Cardiac muscle cell (in vitro differentiated cells and primary cell): ENCODE measurements around the gene D2HGDH. TPM values are rescaled to one million over a fixed set of nuclear protein-coding genes. Genes with fewer than 3 reads are reported as not detected.
"Not testable (repeated sequence)": the region's sequence is repeated elsewhere in the genome, so short reads cannot be mapped to it uniquely, and the experiment has no call there.

ENCODE experiments used
- DNase-seq, 2 donors: peaks; one replicate each; pipeline versions ENCODE4 v3.0.0 to v3.0.0-alpha.2; 2010 to 2017; ENCODE audit warnings: low read depth in 1 of 2, low spot score in 1 of 2
- H3K27ac ChIP-seq: fragments of 200-600 bp; sonication (generic); 2 replicates; pipeline ENCODE4 v1.5.1; 2016
- H3K27me3 ChIP-seq: fragments of 200-600 bp; sonication (generic); 2 replicates; pipeline ENCODE4 v1.6.0; 2016; ENCODE audit warnings: control low read depth
- H3K36me3 ChIP-seq: fragments of 200-600 bp; sonication (generic); 2 replicates; pipeline ENCODE4 v1.5.1; 2016; ENCODE audit warnings: control low read depth
- H3K4me1 ChIP-seq: fragments of 200-600 bp; sonication (generic); 2 replicates; pipeline ENCODE4 v1.8.1; 2017; ENCODE audit warnings: low read depth, mild to moderate bottlenecking, mixed run types
- H3K4me3 ChIP-seq: fragments of 200-600 bp; sonication (generic); 2 replicates; pipeline ENCODE4 v1.5.1; 2016; ENCODE audit warnings: mild to moderate bottlenecking
- H3K9me3 ChIP-seq: fragments of 200-600 bp; sonication (generic); 2 replicates; pipeline ENCODE4 v1.5.1; 2017; ENCODE audit warnings: low read depth, mild to moderate bottlenecking, control low read depth
- polyA plus RNA-seq: library from polyadenylated mRNA; unstranded; fragments of >200 nt; fragmentation: Nextera tagmentation; extraction: Ambion mirVana; gene quantifications from 2 replicates; pipeline ENCODE4 v1.2.1, GENCODE V29; 2016
- total RNA-seq: library from RNA; depleted of rRNA; stranded (reverse); fragments of >200 nt; gene quantifications from 2 replicates; pipeline ENCODE4 v1.2.3, GENCODE V29; 2016
- TF ChIP-seq, protein P1 (sequence below): IDR thresholded peaks from 2 replicates; pipeline ENCODE4 v1.5.1; 2012; ENCODE audit warnings: low read depth, mild to moderate bottlenecking, low read length

The D2HGDH gene
- total and polyA plus RNA-seq, 2 experiments from 2014 or later = 24.6 to 26.8 TPM

DNA sequence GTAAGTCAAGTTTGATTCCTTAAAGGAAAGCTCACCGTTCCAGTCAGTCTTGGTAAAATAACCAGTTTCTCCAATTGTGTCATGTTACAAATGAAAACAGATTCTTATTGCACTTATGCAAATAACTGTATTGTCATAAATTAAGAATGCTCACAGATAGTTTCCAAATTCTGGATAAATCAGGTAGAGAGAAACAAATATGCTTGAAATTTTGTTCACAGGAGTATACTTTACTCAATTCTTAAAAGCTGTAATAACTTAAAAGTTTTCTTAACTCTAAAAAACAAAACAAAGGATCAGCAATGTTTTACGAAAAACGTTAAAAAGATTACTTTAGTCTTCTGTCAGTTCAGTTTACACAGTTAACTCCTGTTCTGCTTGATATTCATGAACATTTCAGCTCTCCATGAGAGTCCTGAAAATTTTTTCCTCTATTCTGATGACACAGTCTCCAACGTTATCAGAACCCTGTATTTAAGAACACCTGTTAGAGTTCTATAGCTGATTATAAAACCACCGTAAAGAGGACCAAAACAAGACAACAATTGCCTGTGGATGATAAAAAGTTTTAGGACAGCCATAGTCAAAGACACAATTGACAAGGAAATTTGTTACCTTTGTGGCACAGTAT is 46.6 kb downstream of the D2HGDH start:
- TF ChIP-seq, protein P1, sequence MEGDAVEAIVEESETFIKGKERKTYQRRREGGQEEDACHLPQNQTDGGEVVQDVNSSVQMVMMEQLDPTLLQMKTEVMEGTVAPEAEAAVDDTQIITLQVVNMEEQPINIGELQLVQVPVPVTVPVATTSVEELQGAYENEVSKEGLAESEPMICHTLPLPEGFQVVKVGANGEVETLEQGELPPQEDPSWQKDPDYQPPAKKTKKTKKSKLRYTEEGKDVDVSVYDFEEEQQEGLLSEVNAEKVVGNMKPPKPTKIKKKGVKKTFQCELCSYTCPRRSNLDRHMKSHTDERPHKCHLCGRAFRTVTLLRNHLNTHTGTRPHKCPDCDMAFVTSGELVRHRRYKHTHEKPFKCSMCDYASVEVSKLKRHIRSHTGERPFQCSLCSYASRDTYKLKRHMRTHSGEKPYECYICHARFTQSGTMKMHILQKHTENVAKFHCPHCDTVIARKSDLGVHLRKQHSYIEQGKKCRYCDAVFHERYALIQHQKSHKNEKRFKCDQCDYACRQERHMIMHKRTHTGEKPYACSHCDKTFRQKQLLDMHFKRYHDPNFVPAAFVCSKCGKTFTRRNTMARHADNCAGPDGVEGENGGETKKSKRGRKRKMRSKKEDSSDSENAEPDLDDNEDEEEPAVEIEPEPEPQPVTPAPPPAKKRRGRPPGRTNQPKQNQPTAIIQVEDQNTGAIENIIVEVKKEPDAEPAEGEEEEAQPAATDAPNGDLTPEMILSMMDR = no peak
- Histone ChIP-seq H3K4me3 (no peak overlapping the region), H3K9me3 (no peaks in the 10 kb centered on the region), H3K36me3 (no peaks in the 10 kb centered on the region), H3K4me1 (no peaks in the 10 kb centered on the region), H3K27ac (no peak overlapping the region), H3K27me3 (no peaks in the 10 kb centered on the region)
- no peak for DNase-seq

DNA sequence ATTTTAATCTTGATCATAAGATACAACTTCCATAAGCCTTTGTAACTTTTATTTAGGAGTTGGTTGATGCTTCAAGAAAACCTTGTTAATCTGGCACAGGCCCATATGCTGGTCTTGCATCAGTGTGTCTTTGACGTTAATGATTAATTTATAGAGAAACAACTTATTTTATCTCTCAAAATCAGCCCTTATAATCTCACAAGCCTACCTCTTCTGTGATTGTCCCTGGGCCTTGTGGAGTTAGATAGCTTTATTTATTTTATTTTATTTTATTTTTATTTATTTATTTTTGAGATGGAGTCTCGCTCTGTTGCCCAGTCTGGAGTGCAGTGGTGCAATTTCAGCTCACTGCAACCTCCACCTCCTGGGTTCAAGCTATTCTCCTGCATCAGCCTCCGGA is 47.6 kb downstream of the D2HGDH start:
- not testable (repeated sequence) for H3K4me1 ChIP-seq, DNase-seq, H3K4me3 ChIP-seq, H3K27me3 ChIP-seq, H3K27ac ChIP-seq, H3K36me3 ChIP-seq, H3K9me3 ChIP-seq

DNA sequence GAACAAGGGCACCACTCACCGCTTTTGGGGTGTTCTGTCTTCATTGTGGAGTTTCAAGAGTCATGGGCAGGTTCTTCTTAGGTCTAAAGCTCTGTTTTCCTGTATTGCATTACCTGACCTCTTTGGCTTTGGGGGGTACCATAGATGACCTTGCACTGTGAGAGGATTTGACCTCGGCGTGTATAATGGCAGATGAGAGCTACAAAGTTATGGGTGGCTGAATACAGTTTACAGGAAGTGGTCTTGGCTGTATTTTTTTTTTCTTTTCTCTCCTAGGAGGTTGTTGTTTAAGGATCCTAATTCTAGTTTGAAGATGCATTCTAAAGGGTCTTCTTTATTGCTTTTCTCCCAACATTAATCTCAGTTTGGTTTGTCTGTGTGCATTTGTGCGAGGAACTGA is 53.7 kb downstream of the D2HGDH start:
- TF ChIP-seq, protein P1 = no peak
- H3K4me3 ChIP-seq = no peak overlapping the region
- no peaks in the 10 kb centered on the region for H3K36me3 ChIP-seq
- no peaks in the 10 kb centered on the region for H3K27me3 ChIP-seq
- no peak for DNase-seq
- no peaks in the 10 kb centered on the region for H3K9me3 ChIP-seq
- no peaks in the 10 kb centered on the region for H3K4me1 ChIP-seq
- no peak overlapping the region for H3K27ac ChIP-seq

DNA sequence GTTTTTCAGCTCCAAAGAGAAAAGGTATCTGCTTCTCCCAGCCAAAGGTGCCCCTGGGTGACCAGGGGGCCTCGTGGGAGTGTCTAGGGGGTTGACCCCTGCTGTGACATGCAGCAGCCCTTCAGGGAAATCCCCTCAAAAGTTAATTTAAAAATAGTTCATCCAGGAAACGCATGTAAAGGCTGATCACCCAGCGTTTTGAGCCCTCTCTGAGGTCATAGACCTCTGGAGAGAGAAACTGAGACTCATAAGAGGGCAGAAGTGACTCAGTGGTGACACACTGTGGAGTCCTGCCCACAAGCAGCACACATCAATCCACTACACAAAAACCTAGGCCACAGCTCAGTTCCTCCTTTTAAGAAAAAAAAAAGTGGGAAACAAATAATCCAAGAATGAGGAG is 54.1 kb downstream of the D2HGDH start:
- Histone ChIP-seq H3K36me3 (no peaks in the 10 kb centered on the region), H3K4me1 (no peaks in the 10 kb centered on the region), H3K27me3 (no peaks in the 10 kb centered on the region), H3K27ac (no peak overlapping the region), H3K9me3 (no peaks in the 10 kb centered on the region), H3K4me3 (no peak overlapping the region)
- no peak for DNase-seq
- TF ChIP-seq, protein P1 = no peak

DNA sequence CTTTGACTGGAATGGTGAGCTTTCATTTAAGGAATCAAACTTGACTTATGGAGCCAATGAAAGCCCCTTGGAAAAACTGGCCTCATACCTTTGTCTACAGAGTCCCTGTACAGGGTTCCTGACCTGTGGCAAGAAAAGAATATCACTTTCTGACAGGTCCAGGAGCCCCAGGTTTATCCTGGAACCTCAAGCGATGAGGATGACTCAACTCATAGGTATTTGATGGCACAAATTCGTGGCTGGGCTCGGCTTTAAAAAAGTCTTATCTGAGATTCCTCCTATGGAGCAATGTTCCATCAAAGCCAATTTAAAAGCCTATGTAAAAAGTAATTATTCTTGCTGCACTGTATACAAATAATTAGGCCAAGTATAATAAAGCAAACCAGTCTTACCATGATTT is 57.0 kb downstream of the D2HGDH start:
- not testable (repeated sequence) for H3K4me1 ChIP-seq, H3K27ac ChIP-seq, H3K36me3 ChIP-seq, H3K9me3 ChIP-seq, H3K4me3 ChIP-seq, H3K27me3 ChIP-seq
- peak in 1 of 2 donors; percentile 43 for DNase-seq

DNA sequence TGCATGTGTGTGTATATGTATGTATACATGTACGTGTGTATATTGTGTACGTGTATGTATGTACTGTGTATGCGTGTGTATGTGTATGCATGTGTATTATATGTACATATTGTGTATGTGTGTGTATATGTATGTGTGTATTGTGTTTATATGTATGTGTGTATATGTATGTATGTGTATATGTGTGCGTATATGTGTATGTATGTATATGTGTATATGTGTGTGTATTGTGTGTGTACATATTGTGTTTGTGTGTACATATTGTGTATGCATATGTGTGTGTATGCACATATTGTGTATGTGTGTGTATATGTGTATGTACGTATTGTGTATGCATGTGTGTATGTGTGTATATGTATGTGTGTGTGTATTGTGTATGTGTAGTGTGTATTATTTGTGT is 59.0 kb downstream of the D2HGDH start:
- Histone ChIP-seq H3K4me3 (no peak overlapping the region), H3K4me1 (no peaks in the 10 kb centered on the region), H3K27ac (no peak overlapping the region), H3K27me3 (no peaks in the 10 kb centered on the region), H3K36me3 (no peaks in the 10 kb centered on the region), H3K9me3 (no peaks in the 10 kb centered on the region)
- DNase-seq = no peak
- TF ChIP-seq, protein P1 = no peak
